NT2/D1 (cell line): ENCODE measurements around the gene PRKAG3.

Experiments
- SUZ12 ChIP-seq: IDR thresholded peaks from 2 replicates; pipeline ENCODE4 v1.6.1; 2011; ENCODE audit not compliant: insufficient read length, insufficient read depth; ENCODE audit errors: extremely low read depth
- YY1 ChIP-seq: IDR thresholded peaks from 2 replicates; pipeline ENCODE4 v1.6.1; 2011; ENCODE audit not compliant: insufficient read length, insufficient read depth
- ZNF274 ChIP-seq: IDR thresholded peaks from 2 replicates; pipeline ENCODE4 v1.6.1; 2011; ENCODE audit warnings: mild to moderate bottlenecking, low read depth, low read length

- no peak for TF ChIP-seq YY1
- no peak for TF ChIP-seq ZNF274
- no peak for TF ChIP-seq SUZ12
These were observed 46.9 kb upstream of the PRKAG3 start for GRCh38 chr2:218878486-218878885.
